Anterior cingulate cortex (tissue), 58 donors: ENCODE measurements around the gene ADARB2.

ENCODE experiments used
- DNase-seq, 58 donors: peaks; one replicate each; lab custom pipeline; 2025; lab: John Stamatoyannopoulos, UW

ADARB2 gene

GRCh38 chr10:1665021-1665661 is 72.2 kb downstream of the ADARB2 start:
- no peak for DNase-seq

DNA sequence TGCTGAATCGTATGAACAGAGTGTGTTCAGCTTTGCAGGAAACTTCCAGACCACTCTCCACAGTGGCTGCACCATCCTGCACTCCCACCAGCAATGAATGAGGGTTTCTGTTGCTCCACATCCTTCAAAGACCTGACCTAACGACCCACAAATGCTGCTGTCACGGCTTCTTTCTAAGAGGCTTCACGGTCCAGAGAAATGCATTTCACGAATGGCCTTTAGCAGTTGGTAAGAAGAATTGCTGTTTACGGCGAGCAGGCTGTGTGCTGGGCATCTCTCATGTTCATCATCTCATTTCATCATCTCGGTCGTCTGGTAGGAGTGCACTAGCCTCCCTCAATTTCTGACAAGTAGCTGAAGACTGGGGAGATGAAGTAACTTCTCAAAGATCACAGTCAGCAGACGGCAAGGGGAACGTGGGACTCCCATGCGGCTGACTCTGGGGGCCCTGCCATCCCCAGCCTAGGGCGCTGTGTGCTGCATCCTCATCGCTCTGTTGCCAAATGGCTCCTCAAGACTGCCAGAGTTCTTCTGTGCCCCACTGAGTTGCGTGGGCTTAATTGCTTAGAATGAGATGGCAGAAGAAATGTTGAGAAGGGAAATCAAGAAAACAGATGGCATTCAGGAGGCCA is 72.9 kb downstream of the ADARB2 start:
- DNase-seq = peak in 11 of 58 donors; percentile 13 to 56 (median 26)

DNA sequence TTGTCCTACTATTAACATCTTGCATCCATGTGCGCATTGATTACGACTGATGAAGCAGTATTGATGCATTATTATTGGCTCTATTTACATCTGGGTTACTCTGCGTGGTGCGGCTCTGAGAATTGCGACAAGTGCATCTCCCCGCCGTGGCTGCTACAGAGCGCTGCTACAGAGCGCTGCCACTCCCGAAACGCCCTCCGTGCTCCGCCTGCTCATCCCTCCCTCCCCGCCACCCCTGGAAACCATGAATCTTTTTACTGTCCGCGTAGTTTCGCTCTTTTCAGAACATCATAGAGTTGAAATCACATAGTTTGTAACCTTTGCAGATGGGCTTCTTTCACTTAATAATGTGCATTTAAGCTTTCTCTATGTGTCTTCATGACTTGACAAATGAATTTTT is 74.1 kb downstream of the ADARB2 start:
- no peak for DNase-seq

GRCh38 chr10:1662438-1663025 is 74.8 kb downstream of the ADARB2 start:
- DNase-seq = no peak

GRCh38 chr10:1661859-1662437 is 75.4 kb downstream of the ADARB2 start:
- no peak for DNase-seq

- DNase-seq = no peak
Observed at GRCh38 chr10:1661416-1661815, 75.9 kb downstream of the ADARB2 start.

DNA sequence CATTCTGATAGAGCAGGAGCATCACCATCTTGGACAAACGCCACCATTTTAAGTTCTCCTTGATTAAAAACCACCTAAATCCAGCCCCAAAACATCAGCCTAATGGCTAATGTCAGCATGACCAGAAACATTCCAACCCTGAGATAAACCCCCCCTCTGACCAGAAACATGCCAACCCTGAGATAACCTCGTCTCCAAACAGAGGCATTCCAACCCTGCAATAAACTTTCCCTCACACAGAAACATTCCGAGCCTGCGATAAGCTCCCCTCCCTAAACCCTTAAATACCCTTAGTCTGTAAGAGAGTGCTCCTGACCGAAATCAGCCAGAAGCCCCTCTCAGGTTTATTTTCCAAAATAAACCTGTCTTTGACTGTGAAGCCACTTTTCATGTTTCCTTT is 76.5 kb downstream of the ADARB2 start:
- DNase-seq = no peak

GRCh38 chr10:1660386-1660785 is 76.9 kb downstream of the ADARB2 start:
- DNase-seq = no peak

GRCh38 chr10:1659221-1659791 is 78.0 kb downstream of the ADARB2 start:
- DNase-seq = peak in 4 of 58 donors; percentile 5 to 32 (median 22)

- DNase-seq = no peak
Observed at GRCh38 chr10:1658658-1659057, 78.7 kb downstream of the ADARB2 start.

- no peak for DNase-seq
Observed at GRCh38 chr10:1657479-1657878, 79.8 kb downstream of the ADARB2 start.

DNA sequence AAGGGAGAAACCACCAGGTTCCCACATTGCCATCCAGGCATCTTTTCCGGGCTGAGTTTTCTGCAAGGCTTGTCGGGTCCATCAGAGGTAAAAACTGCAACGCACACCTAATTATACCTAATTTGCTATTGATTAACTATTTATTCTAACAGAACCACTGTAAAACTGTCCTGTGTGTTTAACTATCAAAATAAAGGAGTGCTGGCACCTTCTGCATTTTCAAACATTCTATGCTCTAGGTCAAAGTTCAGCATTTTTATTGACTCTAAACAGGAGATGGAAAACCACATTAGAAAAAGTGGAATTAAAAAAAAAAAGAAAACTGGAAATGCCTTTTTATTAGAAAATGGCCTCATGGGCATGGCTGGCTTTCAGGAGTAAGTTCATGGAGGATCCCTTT is 82.0 kb downstream of the ADARB2 start:
- no peak for DNase-seq

DNA sequence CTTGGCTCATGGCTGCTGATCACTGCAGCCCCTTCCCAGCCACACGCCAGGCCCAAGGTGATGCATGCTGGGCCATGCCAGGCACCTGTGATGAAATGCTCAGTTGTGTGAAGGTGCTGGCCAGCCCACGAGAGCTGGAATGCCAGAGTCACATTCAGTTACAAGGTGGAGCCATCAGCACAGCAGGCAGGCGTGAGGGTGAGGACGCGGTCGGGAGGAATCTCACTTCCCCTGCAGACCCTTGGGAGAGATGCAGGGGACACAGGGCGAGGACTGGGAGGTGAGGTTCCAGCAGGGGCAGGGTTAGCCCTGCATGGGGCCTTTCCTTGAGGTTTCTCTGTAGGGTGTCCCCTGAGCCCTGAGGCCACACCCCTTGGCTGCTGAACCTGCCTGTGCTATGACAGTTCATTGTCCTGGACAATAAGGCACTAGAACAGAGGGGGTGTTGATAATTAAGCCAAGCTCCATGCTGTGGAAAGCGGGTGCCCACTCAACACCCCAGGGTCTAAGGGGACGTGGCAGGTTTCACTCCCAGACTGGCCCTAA is 82.4 kb downstream of the ADARB2 start:
- DNase-seq = no peak

GRCh38 chr10:1654247-1654646 is 83.1 kb downstream of the ADARB2 start:
- no peak for DNase-seq

DNA sequence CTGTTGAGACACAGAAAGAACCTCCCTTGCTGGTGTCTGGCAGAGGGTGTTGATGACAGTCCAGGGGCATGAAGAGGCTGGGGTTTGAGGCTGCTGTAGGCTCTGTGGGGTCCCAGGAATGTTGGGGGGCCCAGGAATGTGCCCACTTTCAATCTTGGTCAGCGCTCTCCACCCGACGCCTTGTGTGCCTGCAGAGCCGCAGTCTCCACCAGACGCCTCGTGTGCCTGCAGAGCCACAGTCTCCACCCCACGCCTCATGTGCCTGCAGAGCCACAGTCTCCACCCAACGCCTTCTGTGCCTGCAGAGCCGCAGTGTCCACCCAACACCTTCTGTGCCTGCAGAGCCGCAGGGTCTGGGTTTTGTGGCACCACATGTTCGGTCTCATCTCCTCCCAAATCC is 84.0 kb downstream of the ADARB2 start:
- DNase-seq = no peak

- no peak for DNase-seq
Observed at GRCh38 chr10:1652151-1652550, 85.2 kb downstream of the ADARB2 start.

GRCh38 chr10:1651270-1651966 is 85.9 kb downstream of the ADARB2 start:
- DNase-seq = no peak

DNA sequence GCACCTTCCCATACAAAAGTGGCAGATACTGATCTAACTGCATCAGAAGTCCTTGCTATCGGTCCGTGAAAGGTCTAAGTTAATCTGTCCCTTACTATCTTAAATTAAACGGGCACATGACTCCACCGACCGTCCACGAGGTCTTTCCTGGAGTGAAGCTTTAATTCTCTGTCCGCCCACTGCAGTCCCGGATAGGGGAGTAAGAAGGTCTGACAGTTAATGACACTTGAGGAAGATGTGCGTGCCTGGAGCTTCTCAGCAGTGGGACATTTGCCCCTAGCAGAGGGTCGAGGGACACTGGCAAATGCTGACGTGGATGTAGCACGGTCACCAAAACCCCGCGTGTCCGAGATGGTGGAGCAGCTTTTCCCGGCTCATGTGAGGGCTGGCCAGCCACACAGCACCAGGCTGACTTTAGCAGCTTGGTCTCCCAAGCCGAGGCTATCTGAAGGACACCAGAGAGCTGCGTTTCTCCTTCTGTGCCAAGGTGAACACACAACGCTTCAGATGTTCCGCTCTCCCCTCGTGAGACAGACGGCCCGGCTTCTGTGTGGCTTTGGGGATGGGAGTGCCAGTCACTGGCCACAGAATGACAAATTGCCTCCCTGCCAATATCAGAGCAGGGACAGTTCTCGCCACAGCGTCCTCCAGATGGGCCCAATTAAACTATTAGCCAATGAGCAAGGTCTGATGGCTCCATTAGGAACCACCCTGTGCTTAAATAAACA is 86.6 kb downstream of the ADARB2 start:
- no peak for DNase-seq

DNA sequence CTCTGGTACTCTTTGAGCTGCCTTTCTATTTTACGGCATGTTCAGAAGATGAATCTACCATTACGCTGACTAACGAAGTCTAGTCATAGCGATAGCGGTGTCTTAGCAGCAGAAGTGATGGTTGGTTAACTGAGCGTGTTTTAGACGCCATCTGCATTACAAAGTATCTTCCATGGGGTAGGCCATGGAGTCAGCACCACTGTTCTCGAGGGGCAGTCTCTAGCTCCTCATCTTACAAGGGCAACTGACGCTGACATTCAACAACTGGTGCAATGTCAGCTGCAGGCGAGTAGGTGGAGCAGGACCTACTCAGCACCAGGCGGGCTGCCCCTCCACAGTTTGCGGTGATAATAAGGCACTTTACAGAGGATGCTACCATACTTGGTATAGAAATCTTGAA is 88.7 kb downstream of the ADARB2 start:
- DNase-seq = no peak

DNA sequence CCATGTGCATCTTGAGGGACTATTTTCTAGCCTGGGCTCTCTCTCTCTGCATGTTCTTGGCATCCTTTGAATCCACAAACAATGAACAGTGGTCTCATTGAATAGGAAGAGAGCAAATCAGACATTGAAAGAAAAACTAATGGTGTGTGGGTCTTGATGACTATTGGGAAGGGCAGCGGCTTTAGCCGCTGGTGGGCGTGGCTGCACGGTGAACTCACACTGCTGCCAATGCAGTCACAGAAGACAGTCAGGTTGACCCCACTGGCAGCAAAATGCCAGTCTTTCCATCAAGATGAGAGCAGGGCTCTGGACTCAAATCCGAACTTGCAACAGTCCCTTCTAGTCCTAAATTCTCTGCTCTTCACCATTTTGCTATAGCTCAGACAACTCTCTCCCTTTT is 91.0 kb downstream of the ADARB2 start:
- DNase-seq = peak in 1 of 58 donors; percentile 7
